PC-3 (cell line): Measurements from ENCODE around the gene FAM89B. TPM values are rescaled to one million over a fixed set of nuclear protein-coding genes. Genes with fewer than 3 reads are reported as not detected.

ENCODE experiments used
- ATAC-seq: fragments of 200-7000 bp; cut with Tn5 transposase; 2 replicates; pipeline ENCODE4 v1.9.1; 2020; ENCODE audit warnings: mild to moderate bottlenecking, moderate library complexity
- BruUV-seq: library from RNA; stranded (reverse); fragments of 400-500 nt; replicated peaks from 2 replicates; lab custom pipeline; 2021; lab: Mats Ljungman, UMichigan
- CTCF ChIA-PET: fragments of 300-600 bp; sonication (Branson Sonifier 250); formaldehyde crosslinking; loops from one replicate; lab custom pipeline; 2022; ENCODE audit warnings: antibody characterized with exemption; lab: Charles Lee
- POLR2A ChIA-PET: fragments of 300-600 bp; sonication (Branson Sonifier 250); formaldehyde crosslinking; loops from one replicate; lab custom pipeline; 2022; ENCODE audit warnings: antibody characterized with exemption; ENCODE audit not compliant: unreplicated experiment; lab: Charles Lee
- DNase-seq: peaks from one replicate; pipeline ENCODE4 v3.0.0-alpha.2; 2015
- H2AFZ ChIP-seq: fragments of 300-600 bp; sonication (generic); 2 replicates; pipeline ENCODE4 v1.6.0; 2016; ENCODE audit warnings: antibody characterized with exemption, low read length
- H3F3A ChIP-seq: fragments of 300-600 bp; sonication (generic); one replicate; pipeline ENCODE4 v1.6.0; 2017; ENCODE audit warnings: antibody characterized with exemption, low read length, control low read depth, mild to moderate bottlenecking; ENCODE audit not compliant: unreplicated experiment
- H3K27ac ChIP-seq: fragments of 300-600 bp; sonication (generic); 2 replicates; pipeline ENCODE4 v1.5.1; 2016; ENCODE audit warnings: mild to moderate bottlenecking, low read length
- H3K27me3 ChIP-seq: fragments of 300-600 bp; sonication (generic); 2 replicates; pipeline ENCODE4 v1.6.1; 2016; ENCODE audit warnings: low read length, mixed read lengths
- H3K36me3 ChIP-seq: fragments of 300-600 bp; sonication (generic); 2 replicates; pipeline ENCODE4 v1.6.1; 2016; ENCODE audit warnings: low read depth, mixed run types, low read length, mixed read lengths
- H3K4me1 ChIP-seq: fragments of 300-600 bp; sonication (generic); 2 replicates; pipeline ENCODE4 v1.5.1; 2016; ENCODE audit warnings: low read length; ENCODE audit not compliant: insufficient read depth
- H3K4me2 ChIP-seq: fragments of 300-600 bp; sonication (generic); 2 replicates; pipeline ENCODE4 v1.6.0; 2016; ENCODE audit warnings: low read length
- H3K4me3 ChIP-seq: fragments of 300-600 bp; sonication (generic); 2 replicates; pipeline ENCODE4 v1.5.1; 2016; ENCODE audit warnings: mild to moderate bottlenecking, low read length, mixed read lengths
- H3K79me2 ChIP-seq: fragments of 300-600 bp; sonication (generic); 2 replicates; pipeline ENCODE4 v1.6.1; 2017; ENCODE audit warnings: low read length, mixed read lengths
- H3K9ac ChIP-seq: fragments of 300-600 bp; sonication (generic); 2 replicates; pipeline ENCODE4 v1.6.0; 2016; ENCODE audit warnings: mild to moderate bottlenecking, low read length
- H3K9me2 ChIP-seq: fragments of 300-600 bp; sonication (generic); replicated peaks from 2 replicates; pipeline ENCODE4 v1.6.1; 2016; ENCODE audit warnings: mixed run types, low read length, mixed read lengths
- H3K9me3 ChIP-seq: fragments of 300-600 bp; sonication (generic); 2 replicates; pipeline ENCODE4 v1.6.1; 2016; ENCODE audit warnings: low read length, mixed read lengths
- H4K20me1 ChIP-seq: fragments of 300-600 bp; sonication (generic); 2 replicates; pipeline ENCODE4 v1.6.1; 2016; ENCODE audit warnings: low read length, mixed read lengths
- EZH2 ChIP-seq: fragments of 300-600 bp; sonication (generic); IDR thresholded peaks from one replicate; pipeline ENCODE4 v1.6.1; 2017; ENCODE audit warnings: antibody characterized with exemption, mild to moderate bottlenecking, low read length; ENCODE audit not compliant: unreplicated experiment
- EZH2phosphoT487 ChIP-seq: fragments of 300-600 bp; sonication (generic); IDR thresholded peaks from 2 replicates; pipeline ENCODE4 v1.6.1; 2018; ENCODE audit warnings: mild to moderate bottlenecking, antibody characterized with exemption, low read length, borderline replicate concordance
- intact Hi-C: fragments of 100-400 bp; cut with micrococcal nuclease; formaldehyde crosslinking; loops from 2 replicates; pipeline ENCODE4 v1.9.0; 2023
- total RNA-seq: library from RNA; depleted of rRNA; stranded (reverse); fragments of >200 nt; gene quantifications from 2 replicates; pipeline ENCODE4 v1.2.3, GENCODE V29; 2014
- TF ChIP-seq, protein P1 (sequence below): fragments of 300-600 bp; sonication (generic); conservative IDR thresholded peaks from 2 replicates; pipeline ENCODE4 v1.5.1; 2017; ENCODE audit warnings: antibody characterized with exemption, low read depth, mild to moderate bottlenecking, low read length

FAM89B gene
- total RNA-seq, 1 experiment from 2014 or later, result 76.3 TPM

DNA sequence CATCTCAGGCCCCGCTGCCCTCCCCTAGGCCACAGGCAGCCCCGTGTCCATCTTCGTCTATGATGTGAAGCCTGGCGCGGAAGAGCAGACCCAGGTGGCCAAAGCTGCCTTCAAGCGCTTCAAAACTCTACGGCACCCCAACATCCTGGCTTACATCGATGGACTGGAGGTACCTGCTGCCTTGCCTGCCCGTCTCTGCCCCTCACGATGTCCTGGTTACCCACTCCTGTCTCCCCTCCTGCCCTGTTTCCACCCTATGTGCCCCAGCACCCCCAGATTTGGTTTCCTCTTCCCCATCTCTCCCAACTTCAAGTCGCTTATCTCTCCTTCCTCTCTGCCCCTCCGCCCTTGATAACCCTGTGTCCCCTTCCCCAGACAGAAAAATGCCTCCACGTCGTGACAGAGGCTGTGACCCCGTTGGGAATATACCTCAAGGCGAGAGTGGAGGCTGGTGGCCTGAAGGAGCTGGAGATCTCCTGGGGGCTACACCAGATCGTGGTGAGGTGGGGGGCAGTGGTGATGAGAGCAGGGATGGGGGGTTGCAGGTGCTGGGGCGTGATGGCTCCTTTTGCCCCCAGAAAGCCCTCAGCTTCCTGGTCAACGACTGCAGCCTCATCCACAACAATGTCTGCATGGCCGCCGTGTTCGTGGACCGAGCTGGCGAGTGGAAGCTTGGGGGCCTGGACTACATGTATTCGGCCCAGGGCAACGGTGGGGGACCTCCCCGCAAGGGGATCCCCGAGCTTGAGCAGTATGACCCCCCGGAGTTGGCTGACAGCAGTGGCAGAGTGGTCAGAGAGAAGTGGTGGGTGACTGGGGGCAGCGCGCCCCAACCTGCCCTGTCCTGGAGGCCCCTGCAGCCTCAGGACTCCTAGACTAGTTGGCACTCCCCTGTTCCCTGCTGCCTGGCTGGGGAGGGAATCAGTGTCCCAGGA lies 46.5 kb upstream of the FAM89B start:
- peaks cover 3% of the 10 kb centered on the region for H3F3A ChIP-seq
- H3K9ac ChIP-seq, result peak overlapping the region; percentile 99
- DNase-seq (no peak), ATAC-seq (no peak)
- peaks cover 18% of the 10 kb centered on the region; the same call in 1 of the 2 replicates for H3K36me3 ChIP-seq
- TSS peak; percentile 56 for BruUV-seq
- H3K9me3 ChIP-seq, result no peaks in the 10 kb centered on the region
- no peaks in the 10 kb centered on the region for H3K9me2 ChIP-seq
- H3K4me1 ChIP-seq, result peaks cover 11% of the 10 kb centered on the region
- CTCF ChIA-PET, result interaction anchor here (0.6 to 1.0 kb wide), 4 partner anchors 34 to 110 kb away, joined by 3 to 12 read pairs (median 6); partner anchors contain the start of gene FAM89B
- peaks cover 21% of the 10 kb centered on the region for H3K79me2 ChIP-seq
- H2AFZ ChIP-seq, result peak overlapping the region; percentile 84
- peak overlapping the region; percentile 99 for H3K4me3 ChIP-seq
- H3K27ac ChIP-seq, result 0 out of 2 replicates have a peak overlapping the region, but pooled peaks have one; percentile 52
- peak overlapping the region; percentile 98 for H3K4me2 ChIP-seq
- no peaks in the 10 kb centered on the region for H4K20me1 ChIP-seq
- no peaks in the 10 kb centered on the region for H3K27me3 ChIP-seq
- intact Hi-C loops, result no loop called here
- POLR2A ChIA-PET, result interaction anchor here (0.5 to 0.9 kb wide), 3 partner anchors 20 to 264 kb away, joined by 3 to 7 read pairs (median 6); partner anchors contain the start of gene POLA2
- TF ChIP-seq EZH2phosphoT487 (no peak), EZH2 (no peak)
- TF ChIP-seq, protein P1, sequence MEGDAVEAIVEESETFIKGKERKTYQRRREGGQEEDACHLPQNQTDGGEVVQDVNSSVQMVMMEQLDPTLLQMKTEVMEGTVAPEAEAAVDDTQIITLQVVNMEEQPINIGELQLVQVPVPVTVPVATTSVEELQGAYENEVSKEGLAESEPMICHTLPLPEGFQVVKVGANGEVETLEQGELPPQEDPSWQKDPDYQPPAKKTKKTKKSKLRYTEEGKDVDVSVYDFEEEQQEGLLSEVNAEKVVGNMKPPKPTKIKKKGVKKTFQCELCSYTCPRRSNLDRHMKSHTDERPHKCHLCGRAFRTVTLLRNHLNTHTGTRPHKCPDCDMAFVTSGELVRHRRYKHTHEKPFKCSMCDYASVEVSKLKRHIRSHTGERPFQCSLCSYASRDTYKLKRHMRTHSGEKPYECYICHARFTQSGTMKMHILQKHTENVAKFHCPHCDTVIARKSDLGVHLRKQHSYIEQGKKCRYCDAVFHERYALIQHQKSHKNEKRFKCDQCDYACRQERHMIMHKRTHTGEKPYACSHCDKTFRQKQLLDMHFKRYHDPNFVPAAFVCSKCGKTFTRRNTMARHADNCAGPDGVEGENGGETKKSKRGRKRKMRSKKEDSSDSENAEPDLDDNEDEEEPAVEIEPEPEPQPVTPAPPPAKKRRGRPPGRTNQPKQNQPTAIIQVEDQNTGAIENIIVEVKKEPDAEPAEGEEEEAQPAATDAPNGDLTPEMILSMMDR, result no peak

DNA sequence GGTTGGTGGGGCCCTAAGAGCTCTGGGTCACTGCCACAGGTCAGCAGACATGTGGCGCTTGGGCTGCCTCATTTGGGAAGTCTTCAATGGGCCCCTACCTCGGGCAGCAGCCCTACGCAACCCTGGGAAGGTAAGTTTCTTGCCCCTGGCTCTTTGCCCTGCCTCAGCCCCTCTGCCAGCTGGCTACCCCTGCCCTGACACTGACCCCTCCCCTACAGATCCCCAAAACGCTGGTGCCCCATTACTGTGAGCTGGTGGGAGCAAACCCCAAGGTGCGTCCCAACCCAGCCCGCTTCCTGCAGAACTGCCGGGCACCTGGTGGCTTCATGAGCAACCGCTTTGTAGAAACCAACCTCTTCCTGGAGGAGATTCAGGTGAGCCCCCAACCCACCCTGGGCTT lies 45.6 kb upstream of the FAM89B start:
- Histone ChIP-seq H3K4me3 (no peak overlapping the region), H3K79me2 (peaks cover 21% of the 10 kb centered on the region), H4K20me1 (no peaks in the 10 kb centered on the region), H3K27ac (no peak overlapping the region), H3K9me2 (no peaks in the 10 kb centered on the region), H2AFZ (no peak overlapping the region), H3K4me1 (peaks cover 11% of the 10 kb centered on the region), H3F3A (peaks cover 3% of the 10 kb centered on the region), H3K9ac (no peak overlapping the region), H3K27me3 (no peaks in the 10 kb centered on the region), H3K4me2 (peak overlapping the region; percentile 9; the same call in 1 of the 2 replicates), H3K9me3 (no peaks in the 10 kb centered on the region), H3K36me3 (peaks cover 26% of the 10 kb centered on the region; the same call in 1 of the 2 replicates)
- BruUV-seq, result no TSS peak
- intact Hi-C loops, result no loop called here
- no peak for DNase-seq
- TF ChIP-seq EZH2, result no peak
- TF ChIP-seq EZH2phosphoT487, result no peak
- TF ChIP-seq, protein P1, result no peak
- ATAC-seq, result no peak
- ChIA-PET CTCF (no interaction called here), POLR2A (no interaction called here)
